DOHH2 (cell line): ENCODE results near the gene QSOX2.

ENCODE experiments used
- H3F3A ChIP-seq: fragments of 200-600 bp; sonication (generic), shearing (Covaris generic); 2 replicates; pipeline ENCODE4 v1.6.0; 2016; ENCODE audit warnings: antibody characterized with exemption, mild to moderate bottlenecking; ENCODE audit not compliant: control insufficient read depth, insufficient read depth
- H3K27ac ChIP-seq: fragments of 200-600 bp; sonication (generic); 2 replicates; pipeline ENCODE4 v1.5.1; 2014; ENCODE audit warnings: low read depth, mild to moderate bottlenecking, low read length, moderate library complexity
- H3K27me3 ChIP-seq: fragments of 200-600 bp; sonication (generic); 2 replicates; pipeline ENCODE4 v1.6.1; 2014; ENCODE audit warnings: mild to moderate bottlenecking, low read length, mixed read lengths; ENCODE audit not compliant: control insufficient read depth
- H3K36me3 ChIP-seq: fragments of 200-600 bp; sonication (generic); 2 replicates; pipeline ENCODE4 v1.6.1; 2014; ENCODE audit warnings: mild to moderate bottlenecking, low read length, moderate library complexity, mixed read lengths; ENCODE audit not compliant: control insufficient read depth
- H3K4me1 ChIP-seq: fragments of 200-600 bp; sonication (generic); 2 replicates; pipeline ENCODE4 v1.6.1; 2014; ENCODE audit warnings: mild to moderate bottlenecking, low read length, mixed read lengths; ENCODE audit not compliant: control insufficient read depth
- H3K4me2 ChIP-seq: fragments of 200-600 bp; sonication (generic); 2 replicates; pipeline ENCODE4 v1.6.0; 2014; ENCODE audit warnings: mild to moderate bottlenecking, low read length, moderate library complexity
- H3K4me3 ChIP-seq: fragments of 200-600 bp; sonication (generic); 2 replicates; pipeline ENCODE4 v1.5.1; 2014; ENCODE audit warnings: mild to moderate bottlenecking, low read length, mixed read lengths
- H3K79me2 ChIP-seq: fragments of 200-600 bp; sonication (generic); 2 replicates; pipeline ENCODE4 v1.6.1; 2014; ENCODE audit warnings: mild to moderate bottlenecking, low read length, mixed read lengths; ENCODE audit not compliant: control insufficient read depth
- H3K9me2 ChIP-seq: fragments of 200-600 bp; sonication (generic); replicated peaks from 2 replicates; pipeline ENCODE4 v1.6.1; 2014; ENCODE audit warnings: mild to moderate bottlenecking, low read length, mixed read lengths; ENCODE audit not compliant: control insufficient read depth
- H3K9me3 ChIP-seq: fragments of 200-600 bp; sonication (generic); 2 replicates; pipeline ENCODE4 v1.6.1; 2014; ENCODE audit warnings: antibody characterized with exemption, low read length, mixed read lengths; ENCODE audit not compliant: control insufficient read depth, insufficient read depth
- H4K20me1 ChIP-seq: fragments of 200-600 bp; sonication (generic); 2 replicates; pipeline ENCODE4 v1.6.0; 2014; ENCODE audit warnings: low read depth, mild to moderate bottlenecking, antibody characterized with exemption, low read length, moderate library complexity; ENCODE audit not compliant: control insufficient read depth, insufficient read depth
- CTCF ChIP-seq: fragments of 200-600 bp; sonication (generic); IDR thresholded peaks from one replicate; pipeline ENCODE4 v1.5.1; 2014; ENCODE audit warnings: antibody characterized with exemption, mild to moderate bottlenecking, low read depth, low read length; ENCODE audit not compliant: poor library complexity, severe bottlenecking
- EZH2phosphoT487 ChIP-seq: fragments of 200-600 bp; sonication (generic); IDR thresholded peaks from 2 replicates; pipeline ENCODE4 v1.6.1; 2017; ENCODE audit warnings: borderline replicate concordance, mild to moderate bottlenecking, antibody characterized with exemption, low read length, moderate library complexity, mixed read lengths

QSOX2 gene

GRCh38 chr9:136274786-136275654, 29.4 kb upstream of the QSOX2 start:
- Histone ChIP-seq H3K27me3 (peaks cover 19% of the 10 kb centered on the region), H3K79me2 (no peaks in the 10 kb centered on the region), H3K36me3 (no peaks in the 10 kb centered on the region), H3K9me2 (no peaks in the 10 kb centered on the region), H3K4me1 (no peaks in the 10 kb centered on the region), H4K20me1 (no peaks in the 10 kb centered on the region), H3K27ac (no peak overlapping the region), H3F3A (no peaks in the 10 kb centered on the region), H3K9me3 (no peaks in the 10 kb centered on the region), H3K4me3 (no peak overlapping the region), H3K4me2 (no peak overlapping the region)
- TF ChIP-seq EZH2phosphoT487 (no peak), CTCF (no peak)

- Histone ChIP-seq H3K79me2 (no peaks in the 10 kb centered on the region), H3F3A (no peaks in the 10 kb centered on the region), H4K20me1 (no peaks in the 10 kb centered on the region), H3K4me2 (no peak overlapping the region), H3K27ac (no peak overlapping the region), H3K9me2 (no peaks in the 10 kb centered on the region), H3K27me3 (peaks cover 24% of the 10 kb centered on the region), H3K4me3 (no peak overlapping the region), H3K36me3 (no peaks in the 10 kb centered on the region), H3K4me1 (no peaks in the 10 kb centered on the region), H3K9me3 (no peaks in the 10 kb centered on the region)
- no peak for TF ChIP-seq CTCF
- TF ChIP-seq EZH2phosphoT487 = no peak
These were observed 28.5 kb upstream of the QSOX2 start for GRCh38 chr9:136273921-136274785.

- Histone ChIP-seq H3K4me2 (no peak overlapping the region), H3K27me3 (peaks cover 25% of the 10 kb centered on the region), H3K4me3 (no peak overlapping the region)
These were observed 27.7 kb upstream of the QSOX2 start for GRCh38 chr9:136273244-136273865.

More at GRCh38 chr9:136273244-136273865, 27.7 kb upstream of the QSOX2 start:
- Histone ChIP-seq H3K9me2 (no peaks in the 10 kb centered on the region), H3K4me1 (no peaks in the 10 kb centered on the region), H3K27ac (no peak overlapping the region), H3K79me2 (no peaks in the 10 kb centered on the region), H3F3A (no peaks in the 10 kb centered on the region), H3K9me3 (no peaks in the 10 kb centered on the region), H3K36me3 (no peaks in the 10 kb centered on the region), H4K20me1 (no peaks in the 10 kb centered on the region)
- no peak for TF ChIP-seq CTCF
- TF ChIP-seq EZH2phosphoT487 = no peak
